ENCODE data around the gene ELOVL5. TPM values are rescaled to one million over a fixed set of nuclear protein-coding genes. Genes with fewer than 3 reads are reported as not detected.

ELOVL5 gene
- total RNA-seq, 1 experiment from 2014 or later = 121 TPM

DNA sequence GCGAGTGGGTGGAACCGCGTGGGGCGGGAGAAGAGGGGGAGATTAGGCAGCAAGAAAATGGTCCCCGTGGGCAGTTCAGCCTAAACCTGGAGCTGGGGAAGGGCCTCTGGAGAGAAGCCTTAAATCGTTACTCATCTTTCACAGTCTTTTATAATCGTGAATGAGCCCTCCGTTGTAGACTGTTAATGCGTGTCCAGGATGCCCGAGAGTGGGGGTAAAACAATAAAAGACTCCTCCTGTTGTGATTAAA lies 11.0 kb upstream of the ELOVL5 start:
- H2BK15ac ChIP-seq (ENCODE audit: low read depth, low read length) = no peak overlapping the region
- H3K27ac ChIP-seq (ENCODE audit: insufficient read length, low read depth, low read length) = no peak overlapping the region
- no peak overlapping the region for H2AFZ ChIP-seq (ENCODE audit: low read length)
- H3K56ac ChIP-seq (ENCODE audit: insufficient read length, low read depth, low read length) = no peak overlapping the region
- peaks cover 3% of the 10 kb centered on the region for H3K23me2 ChIP-seq (ENCODE audit: insufficient read length, low read depth, low read length, poor library complexity, severe bottlenecking)
- no peak overlapping the region for H3T11ph ChIP-seq (ENCODE audit: low read length)
- no peaks in the 10 kb centered on the region for H3K79me2 ChIP-seq (ENCODE audit: insufficient read depth, low read length)
- TF ChIP-seq, protein P1, sequence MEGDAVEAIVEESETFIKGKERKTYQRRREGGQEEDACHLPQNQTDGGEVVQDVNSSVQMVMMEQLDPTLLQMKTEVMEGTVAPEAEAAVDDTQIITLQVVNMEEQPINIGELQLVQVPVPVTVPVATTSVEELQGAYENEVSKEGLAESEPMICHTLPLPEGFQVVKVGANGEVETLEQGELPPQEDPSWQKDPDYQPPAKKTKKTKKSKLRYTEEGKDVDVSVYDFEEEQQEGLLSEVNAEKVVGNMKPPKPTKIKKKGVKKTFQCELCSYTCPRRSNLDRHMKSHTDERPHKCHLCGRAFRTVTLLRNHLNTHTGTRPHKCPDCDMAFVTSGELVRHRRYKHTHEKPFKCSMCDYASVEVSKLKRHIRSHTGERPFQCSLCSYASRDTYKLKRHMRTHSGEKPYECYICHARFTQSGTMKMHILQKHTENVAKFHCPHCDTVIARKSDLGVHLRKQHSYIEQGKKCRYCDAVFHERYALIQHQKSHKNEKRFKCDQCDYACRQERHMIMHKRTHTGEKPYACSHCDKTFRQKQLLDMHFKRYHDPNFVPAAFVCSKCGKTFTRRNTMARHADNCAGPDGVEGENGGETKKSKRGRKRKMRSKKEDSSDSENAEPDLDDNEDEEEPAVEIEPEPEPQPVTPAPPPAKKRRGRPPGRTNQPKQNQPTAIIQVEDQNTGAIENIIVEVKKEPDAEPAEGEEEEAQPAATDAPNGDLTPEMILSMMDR (conservative IDR thresholded peaks at IDR 0.05) = no peak
- H3K18ac ChIP-seq (ENCODE audit: insufficient read length, low read depth, low read length) = peak overlapping the region; percentile 69
- WGBS (ENCODE audit: extremely low coverage, insufficient read length, low lambda C conversion rate) = no CpG with 5 or more reads among the region's 10 CpGs
- no peak overlapping the region for H4K8ac ChIP-seq (replicated peaks; ENCODE audit: insufficient read length, low read depth, low read length)
- peak overlapping the region; percentile 82 for H3K14ac ChIP-seq (ENCODE audit: insufficient read depth, low read length)
- no peak overlapping the region for H2BK5ac ChIP-seq (ENCODE audit: insufficient read length, low read length)
- H3K23ac ChIP-seq (ENCODE audit: insufficient read length, low read depth, low read length) = no peak overlapping the region
- Mint-ChIP-seq H3K9me3 (peaks cover 13% of the 10 kb centered on the region in 2 experiments; a peak in 4 of 5 replicates), H3K36me3 (ENCODE audit: insufficient read depth in 1 of 3, low read depth in 3 of 3) (peaks cover 0 to 11% (median 1%) of the 10 kb centered on the region in 3 experiments; a peak in 3 of 7 replicates), H3K27ac (peak overlapping the region; percentile 88 to 100 (median 95)), H3K27me3 (ENCODE audit: low read depth) (peaks cover 21% of the 10 kb centered on the region), H3K4me1 (peaks cover 23% of the 10 kb centered on the region in 2 experiments), H3K4me3 (peak overlapping the region; percentile 74 to 90)
- DNase-seq = no peak
- H3K4me1 ChIP-seq (ENCODE audit: insufficient read depth, low read length) = peaks cover 3% of the 10 kb centered on the region; the same call in 1 of the 2 replicates
- H2BK12ac ChIP-seq (ENCODE audit: insufficient read length, low read depth, low read length) = peak overlapping the region; percentile 6
- no peaks in the 10 kb centered on the region for H3K9me3 ChIP-seq (ENCODE audit: control insufficient read depth, low read depth, low read length)
- H3K4ac ChIP-seq (ENCODE audit: low read depth, low read length) = no peak overlapping the region
- peak overlapping the region; percentile 44 for H4K5ac ChIP-seq (ENCODE audit: insufficient read length, low read depth, low read length)
- H3K4me2 ChIP-seq (ENCODE audit: insufficient read depth, insufficient read length, low read length) = peak overlapping the region; percentile 70
- peak overlapping the region; percentile 59 for H3K9ac ChIP-seq (ENCODE audit: extremely low read depth, insufficient read length, low read length)
- no peak overlapping the region for H2BK120ac ChIP-seq (ENCODE audit: low read depth, low read length, poor library complexity, severe bottlenecking)
- no peaks in the 10 kb centered on the region for H3K79me1 ChIP-seq (ENCODE audit: insufficient read depth, low read depth, low read length, poor library complexity, severe bottlenecking)
- no peaks in the 10 kb centered on the region for H4K20me1 ChIP-seq (ENCODE audit: control insufficient read depth, insufficient read depth, insufficient read length)
- no peak overlapping the region for H4K91ac ChIP-seq (ENCODE audit: insufficient read length, low read depth, low read length)
- no peak overlapping the region for H2AK5ac ChIP-seq (ENCODE audit: insufficient read length, low read length)
- no peak overlapping the region for H2BK20ac ChIP-seq (ENCODE audit: low read depth, low read length, poor library complexity, severe bottlenecking)
- H3K27me3 ChIP-seq (ENCODE audit: insufficient read depth, low read length) = no peaks in the 10 kb centered on the region

Measured in H9 (cell line).